Mesendoderm (in vitro differentiated cells): ENCODE data around the gene SCAF4.
"Not testable (repeated sequence)": the region's sequence is repeated elsewhere in the genome, so short reads cannot be mapped to it uniquely, and the experiment has no call there.

Source experiments
- DNase-seq: peaks from one replicate; pipeline ENCODE4 v3.0.0; 2013
- H2AK5ac ChIP-seq: 2 replicates; pipeline ENCODE4 v1.6.1; 2013; ENCODE audit warnings: low read length, inconsistent platforms
- H2BK120ac ChIP-seq: 2 replicates; pipeline ENCODE4 v1.6.1; 2013; ENCODE audit warnings: low read depth, mild to moderate bottlenecking, low read length, moderate library complexity, mixed read lengths
- H2BK15ac ChIP-seq: replicated peaks from 2 replicates; pipeline ENCODE4 v1.6.1; 2013; ENCODE audit warnings: low read depth, mild to moderate bottlenecking, moderate library complexity
- H2BK5ac ChIP-seq: 2 replicates; pipeline ENCODE4 v1.6.1; 2013; ENCODE audit warnings: low read length, inconsistent platforms
- H3K18ac ChIP-seq: 2 replicates; pipeline ENCODE4 v1.6.1; 2013; ENCODE audit warnings: mild to moderate bottlenecking, low read length, mixed read lengths
- H3K23ac ChIP-seq: one replicate; pipeline ENCODE4 v1.6.1; 2013; ENCODE audit warnings: low read length
- H3K27ac ChIP-seq: 2 replicates; pipeline ENCODE4 v1.5.1; 2013; ENCODE audit warnings: low read depth, mild to moderate bottlenecking, inconsistent platforms, low read length, moderate library complexity
- H3K27me3 ChIP-seq: 2 replicates; pipeline ENCODE4 v1.6.1; 2013; ENCODE audit warnings: low read length, control low read depth, mild to moderate bottlenecking, inconsistent platforms; ENCODE audit not compliant: insufficient read depth, poor library complexity
- H3K36me3 ChIP-seq: 2 replicates; pipeline ENCODE4 v1.6.1; 2013; ENCODE audit warnings: low read length, inconsistent platforms; ENCODE audit not compliant: control insufficient read depth, insufficient read depth
- H3K4ac ChIP-seq: one replicate; pipeline ENCODE4 v1.6.1; 2013; ENCODE audit warnings: low read depth, mild to moderate bottlenecking, low read length, moderate library complexity
- H3K4me1 ChIP-seq: 2 replicates; pipeline ENCODE4 v1.6.1; 2013; ENCODE audit warnings: low read depth, low read length, inconsistent platforms; ENCODE audit not compliant: control insufficient read depth
- H3K4me2 ChIP-seq: 2 replicates; pipeline ENCODE4 v1.6.1; 2013; ENCODE audit warnings: low read length
- H3K4me3 ChIP-seq: 2 replicates; pipeline ENCODE4 v1.5.1; 2013; ENCODE audit warnings: mild to moderate bottlenecking, low read length
- H3K56ac ChIP-seq: one replicate; pipeline ENCODE4 v1.6.1; 2013; ENCODE audit warnings: low read length
- H3K79me1 ChIP-seq: 2 replicates; pipeline ENCODE4 v1.6.1; 2013; ENCODE audit warnings: low read length, inconsistent platforms
- H3K79me2 ChIP-seq: 2 replicates; pipeline ENCODE4 v1.6.1; 2013; ENCODE audit warnings: mild to moderate bottlenecking, low read length; ENCODE audit not compliant: control insufficient read depth, insufficient read depth
- H3K9ac ChIP-seq: 2 replicates; pipeline ENCODE4 v1.6.1; 2013; ENCODE audit warnings: low read length, inconsistent platforms
- H4K5ac ChIP-seq: one replicate; pipeline ENCODE4 v1.6.1; 2013; ENCODE audit warnings: low read length
- H4K8ac ChIP-seq: one replicate; pipeline ENCODE4 v1.6.1; 2013; ENCODE audit warnings: low read depth, mild to moderate bottlenecking, control low read depth, low read length, moderate library complexity
- WGBS: extraction: QIAGEN DNeasy Blood & Tissue Kit; methylation state at CpG from one replicate; pipeline ENCODE4 v1.1.7; 2013; ENCODE audit warnings: low lambda C conversion rate, missing lambda C conversion rate; ENCODE audit not compliant: insufficient coverage; ENCODE audit errors: extremely low coverage; 5-methylcytosine and 5-hydroxymethylcytosine counted together

Gene SCAF4

GRCh38 chr21:31668651-31669491 is 63.0 kb downstream of the SCAF4 start:
- H2BK15ac ChIP-seq = no peak overlapping the region
- no peaks in the 10 kb centered on the region for H3K4me1 ChIP-seq
- no peak overlapping the region for H3K18ac ChIP-seq
- H3K4ac ChIP-seq = no peak overlapping the region
- no peak overlapping the region for H3K4me3 ChIP-seq
- no peak overlapping the region for H2BK120ac ChIP-seq
- H3K36me3 ChIP-seq = peaks cover 1% of the 10 kb centered on the region
- H3K27ac ChIP-seq = no peak overlapping the region
- no peak overlapping the region for H3K23ac ChIP-seq
- H4K5ac ChIP-seq = no peak overlapping the region
- no peaks in the 10 kb centered on the region for H3K27me3 ChIP-seq
- H3K9ac ChIP-seq = no peak overlapping the region
- DNase-seq = no peak
- H3K56ac ChIP-seq = no peak overlapping the region
- no peak overlapping the region for H4K8ac ChIP-seq
- peaks cover 5% of the 10 kb centered on the region for H3K79me1 ChIP-seq
- H3K79me2 ChIP-seq = peaks cover 5% of the 10 kb centered on the region
- no CpG with 5 or more reads among the region's 2 CpGs for whole genome bisulfite sequencing
- H2AK5ac ChIP-seq = no peak overlapping the region
- H2BK5ac ChIP-seq = no peak overlapping the region
- no peak overlapping the region for H3K4me2 ChIP-seq

- Histone ChIP-seq H2BK120ac (no peak overlapping the region), H3K18ac (no peak overlapping the region), H3K4me3 (no peak overlapping the region), H3K36me3 (peaks cover 1% of the 10 kb centered on the region), H3K4me1 (no peaks in the 10 kb centered on the region), H4K8ac (no peak overlapping the region), H3K27ac (no peak overlapping the region), H3K4me2 (no peak overlapping the region), H2BK15ac (no peak overlapping the region), H4K5ac (no peak overlapping the region), H3K4ac (no peak overlapping the region), H3K56ac (no peak overlapping the region), H3K23ac (no peak overlapping the region), H2BK5ac (no peak overlapping the region), H3K9ac (no peak overlapping the region), H3K79me2 (peaks cover 14% of the 10 kb centered on the region), H2AK5ac (no peak overlapping the region), H3K27me3 (no peaks in the 10 kb centered on the region), H3K79me1 (peaks cover 11% of the 10 kb centered on the region)
- DNase-seq = peak; percentile 29
Observed at GRCh38 chr21:31667639-31668038, 64.3 kb downstream of the SCAF4 start.

GRCh38 chr21:31667132-31667531 is 64.8 kb downstream of the SCAF4 start:
- H3K27ac ChIP-seq = no peak overlapping the region
- no peaks in the 10 kb centered on the region for H3K27me3 ChIP-seq
- H3K4ac ChIP-seq = no peak overlapping the region
- no peak overlapping the region for H4K5ac ChIP-seq
- H3K36me3 ChIP-seq = peaks cover 1% of the 10 kb centered on the region
- H3K79me2 ChIP-seq = peaks cover 18% of the 10 kb centered on the region
- no peak overlapping the region for H3K4me3 ChIP-seq
- H3K79me1 ChIP-seq = peaks cover 14% of the 10 kb centered on the region
- H2BK15ac ChIP-seq = no peak overlapping the region
- no peak overlapping the region for H3K56ac ChIP-seq
- DNase-seq = no peak
- no peak overlapping the region for H3K9ac ChIP-seq
- no peak overlapping the region for H4K8ac ChIP-seq
- no peak overlapping the region for H2AK5ac ChIP-seq
- H3K23ac ChIP-seq = no peak overlapping the region
- no peak overlapping the region for H3K4me2 ChIP-seq
- no CpG with 5 or more reads among the region's 5 CpGs for WGBS
- H2BK5ac ChIP-seq = no peak overlapping the region
- H3K4me1 ChIP-seq = no peaks in the 10 kb centered on the region
- H2BK120ac ChIP-seq = no peak overlapping the region
- no peak overlapping the region for H3K18ac ChIP-seq

- Histone ChIP-seq H3K4ac (no peak overlapping the region), H3K9ac (no peak overlapping the region), H3K18ac (no peak overlapping the region), H4K8ac (no peak overlapping the region), H3K23ac (no peak overlapping the region), H3K27me3 (no peaks in the 10 kb centered on the region), H3K4me2 (no peak overlapping the region), H3K79me1 (peaks cover 14% of the 10 kb centered on the region), H4K5ac (no peak overlapping the region), H3K79me2 (peaks cover 24% of the 10 kb centered on the region), H2AK5ac (no peak overlapping the region), H2BK5ac (no peak overlapping the region), H3K56ac (no peak overlapping the region), H2BK15ac (no peak overlapping the region), H3K27ac (no peak overlapping the region), H3K36me3 (no peaks in the 10 kb centered on the region), H2BK120ac (no peak overlapping the region), H3K4me3 (no peak overlapping the region), H3K4me1 (no peaks in the 10 kb centered on the region)
- peak; percentile 31 for DNase-seq
- no CpG with 5 or more reads among the region's 5 CpGs for WGBS
Observed at GRCh38 chr21:31666445-31667010, 65.4 kb downstream of the SCAF4 start.

GRCh38 chr21:31665869-31666268 is 66.0 kb downstream of the SCAF4 start:
- not testable (repeated sequence) for H3K4me2 ChIP-seq, H3K23ac ChIP-seq, H2BK15ac ChIP-seq, H3K4me1 ChIP-seq, H2AK5ac ChIP-seq, H4K5ac ChIP-seq, H3K27me3 ChIP-seq, H3K27ac ChIP-seq, H3K9ac ChIP-seq, H3K4me3 ChIP-seq, H3K18ac ChIP-seq, H3K36me3 ChIP-seq, H2BK120ac ChIP-seq, H2BK5ac ChIP-seq, H3K4ac ChIP-seq, DNase-seq, H3K56ac ChIP-seq, H4K8ac ChIP-seq
- H3K79me2 ChIP-seq = peaks cover 29% of the 10 kb centered on the region
- H3K79me1 ChIP-seq = peaks cover 14% of the 10 kb centered on the region
- WGBS = no CpG with 5 or more reads among the region's 4 CpGs
